Measurements from ENCODE around the gene PATL2.

DNA sequence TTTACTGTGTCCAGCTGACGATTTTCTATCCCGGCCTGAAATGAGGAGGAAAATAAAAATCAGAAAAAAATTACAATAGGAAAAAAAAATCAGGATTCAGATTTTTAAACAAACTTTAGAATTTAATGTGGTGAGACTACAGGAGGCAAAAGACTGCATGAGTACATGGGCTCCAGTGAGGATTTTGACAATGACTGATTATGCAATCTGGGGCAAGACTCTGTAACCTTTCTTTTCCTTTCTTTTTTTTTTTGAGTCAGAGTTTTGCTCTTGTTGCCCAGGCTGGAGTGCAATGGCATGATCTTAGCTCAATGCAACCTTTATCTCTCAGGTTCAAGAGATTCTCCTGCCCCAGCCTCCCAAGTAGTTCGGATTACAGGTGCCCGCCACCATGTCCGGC is 77.5 kb downstream of the PATL2 start:
- TF ChIP-seq, protein P1, sequence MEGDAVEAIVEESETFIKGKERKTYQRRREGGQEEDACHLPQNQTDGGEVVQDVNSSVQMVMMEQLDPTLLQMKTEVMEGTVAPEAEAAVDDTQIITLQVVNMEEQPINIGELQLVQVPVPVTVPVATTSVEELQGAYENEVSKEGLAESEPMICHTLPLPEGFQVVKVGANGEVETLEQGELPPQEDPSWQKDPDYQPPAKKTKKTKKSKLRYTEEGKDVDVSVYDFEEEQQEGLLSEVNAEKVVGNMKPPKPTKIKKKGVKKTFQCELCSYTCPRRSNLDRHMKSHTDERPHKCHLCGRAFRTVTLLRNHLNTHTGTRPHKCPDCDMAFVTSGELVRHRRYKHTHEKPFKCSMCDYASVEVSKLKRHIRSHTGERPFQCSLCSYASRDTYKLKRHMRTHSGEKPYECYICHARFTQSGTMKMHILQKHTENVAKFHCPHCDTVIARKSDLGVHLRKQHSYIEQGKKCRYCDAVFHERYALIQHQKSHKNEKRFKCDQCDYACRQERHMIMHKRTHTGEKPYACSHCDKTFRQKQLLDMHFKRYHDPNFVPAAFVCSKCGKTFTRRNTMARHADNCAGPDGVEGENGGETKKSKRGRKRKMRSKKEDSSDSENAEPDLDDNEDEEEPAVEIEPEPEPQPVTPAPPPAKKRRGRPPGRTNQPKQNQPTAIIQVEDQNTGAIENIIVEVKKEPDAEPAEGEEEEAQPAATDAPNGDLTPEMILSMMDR (IDR thresholded peaks at IDR 0.05; ENCODE audit: low read length): no peak
- no peak for TF ChIP-seq EZH2 (IDR thresholded peaks at IDR 0.05; ENCODE audit: borderline replicate concordance, low read length)
